Muscle layer of colon (tissue), 2 donors: ENCODE results near the gene CKAP2L.

Source experiments
- H3K27ac ChIP-seq: one replicate; pipeline ENCODE4 v1.7.0; 2013; ENCODE audit warnings: low read depth, mild to moderate bottlenecking, low read length, moderate library complexity
- H3K27me3 ChIP-seq, 2 donors: one replicate each; pipeline ENCODE4 v1.7.0; 2013; ENCODE audit warnings: low read length in 2 of 2, mild to moderate bottlenecking in 2 of 2; ENCODE audit not compliant: insufficient read depth in 2 of 2, control insufficient read depth in 1 of 2
- H3K36me3 ChIP-seq: one replicate; pipeline ENCODE4 v1.7.0; 2013; ENCODE audit warnings: mild to moderate bottlenecking, low read length; ENCODE audit not compliant: insufficient read depth
- H3K4me1 ChIP-seq: one replicate; pipeline ENCODE4 v1.7.0; 2013; ENCODE audit warnings: mild to moderate bottlenecking, low read length; ENCODE audit not compliant: insufficient read depth
- H3K4me3 ChIP-seq, 2 donors: one replicate each; pipeline ENCODE4 v1.7.0; 2013; ENCODE audit warnings: low read length in 2 of 2, low read depth in 1 of 2, mild to moderate bottlenecking in 1 of 2, moderate library complexity in 1 of 2
- H3K9ac ChIP-seq: one replicate; pipeline ENCODE4 v1.7.0; 2013; ENCODE audit warnings: low read length
- H3K9me3 ChIP-seq: one replicate; pipeline ENCODE4 v1.7.0; 2013; ENCODE audit warnings: mild to moderate bottlenecking, low read length
- donor health status: abdominal sarcoma.
- donor health status: Adenocarcinoma of cecum.

Gene CKAP2L

DNA sequence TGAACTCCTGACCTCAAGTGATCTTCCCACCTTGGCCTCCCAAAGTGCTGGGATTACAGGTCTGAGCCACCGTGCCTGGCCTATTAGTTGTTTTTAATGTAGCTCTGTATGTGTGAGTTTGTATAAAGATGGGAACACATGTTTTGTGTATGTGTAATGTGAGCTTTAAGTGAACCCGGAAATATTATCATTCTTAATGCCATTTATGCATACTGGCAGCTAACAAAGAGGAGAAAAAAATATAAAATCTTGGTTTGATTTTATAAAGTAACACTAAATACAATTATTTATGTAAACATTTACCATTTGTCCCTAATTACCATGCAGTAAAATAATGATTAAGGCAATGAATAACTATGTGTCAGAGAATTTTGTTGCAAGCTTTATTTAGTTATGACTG lies 9.1 kb upstream of the CKAP2L start:
- H3K4me3 ChIP-seq, result no peak overlapping the region
- no peak overlapping the region for H3K9ac ChIP-seq
- no peaks in the 10 kb centered on the region for H3K4me1 ChIP-seq
- H3K9me3 ChIP-seq, result no peaks in the 10 kb centered on the region
- no peaks in the 10 kb centered on the region for H3K36me3 ChIP-seq
- no peaks in the 10 kb centered on the region for H3K27me3 ChIP-seq
- H3K27ac ChIP-seq, result no peak overlapping the region

DNA sequence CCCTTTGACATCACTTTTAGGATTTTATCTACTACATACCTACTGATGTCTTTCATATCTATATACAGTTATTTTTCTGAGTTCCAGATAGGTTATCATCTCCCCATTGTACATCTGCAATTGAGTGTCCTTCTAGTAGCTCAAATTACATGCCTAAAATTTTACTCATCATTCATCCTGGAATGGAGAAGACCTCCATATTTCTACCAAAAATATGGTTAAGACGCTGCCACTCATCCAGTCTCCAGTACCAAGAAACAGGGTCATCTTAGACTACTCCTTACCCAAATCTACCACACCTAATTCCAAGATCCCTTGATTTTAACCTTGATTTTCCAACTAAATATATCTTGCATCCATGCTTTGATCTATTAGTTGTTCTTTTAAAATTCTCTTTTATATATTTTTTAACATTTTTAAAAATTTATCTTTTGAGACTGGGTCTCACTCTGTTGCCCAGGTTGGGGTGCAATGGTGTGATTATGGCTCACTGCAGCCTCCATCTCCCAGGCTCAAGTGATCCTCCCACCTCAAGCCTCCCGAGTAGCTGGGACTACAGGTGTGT lies 8.6 kb upstream of the CKAP2L start:
- Histone ChIP-seq H3K27me3 (no peaks in the 10 kb centered on the region), H3K27ac (no peak overlapping the region), H3K4me3 (no peak overlapping the region), H3K9ac (no peak overlapping the region), H3K4me1 (no peaks in the 10 kb centered on the region), H3K9me3 (no peaks in the 10 kb centered on the region), H3K36me3 (no peaks in the 10 kb centered on the region)

DNA sequence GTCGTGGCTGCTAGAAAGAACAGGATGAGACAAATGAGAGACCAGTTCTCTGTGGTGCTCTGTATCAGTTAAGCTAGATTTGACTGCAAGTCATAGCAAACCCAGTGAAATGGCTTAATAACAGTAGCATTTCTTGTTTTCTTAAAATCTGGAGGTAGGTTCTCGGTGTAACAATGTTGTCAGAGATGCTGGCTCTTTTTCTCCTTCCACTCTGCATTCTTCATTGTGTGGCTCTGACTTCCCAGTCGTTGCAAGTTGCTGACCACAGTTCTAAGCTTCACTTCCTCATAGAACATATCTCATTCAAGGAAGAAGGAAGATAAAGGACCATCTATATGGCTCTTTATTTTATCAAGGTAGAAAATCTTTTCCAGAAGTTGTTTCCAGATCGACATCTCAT lies 7.9 kb upstream of the CKAP2L start:
- Histone ChIP-seq H3K4me3 (no peak overlapping the region), H3K4me1 (no peaks in the 10 kb centered on the region), H3K9ac (no peak overlapping the region), H3K9me3 (no peaks in the 10 kb centered on the region), H3K27me3 (no peaks in the 10 kb centered on the region), H3K36me3 (no peaks in the 10 kb centered on the region), H3K27ac (no peak overlapping the region)

- no peaks in the 10 kb centered on the region for H3K27me3 ChIP-seq
- no peak overlapping the region for H3K9ac ChIP-seq
- H3K4me3 ChIP-seq, result peak overlapping the region in 1 of 2 donors; percentile 6
- H3K27ac ChIP-seq, result no peak overlapping the region
- H3K9me3 ChIP-seq, result no peaks in the 10 kb centered on the region
- peaks cover 7% of the 10 kb centered on the region for H3K4me1 ChIP-seq
- no peaks in the 10 kb centered on the region for H3K36me3 ChIP-seq
Measured at GRCh38 chr2:112768432-112768831, 4.0 kb upstream of the CKAP2L start.

DNA sequence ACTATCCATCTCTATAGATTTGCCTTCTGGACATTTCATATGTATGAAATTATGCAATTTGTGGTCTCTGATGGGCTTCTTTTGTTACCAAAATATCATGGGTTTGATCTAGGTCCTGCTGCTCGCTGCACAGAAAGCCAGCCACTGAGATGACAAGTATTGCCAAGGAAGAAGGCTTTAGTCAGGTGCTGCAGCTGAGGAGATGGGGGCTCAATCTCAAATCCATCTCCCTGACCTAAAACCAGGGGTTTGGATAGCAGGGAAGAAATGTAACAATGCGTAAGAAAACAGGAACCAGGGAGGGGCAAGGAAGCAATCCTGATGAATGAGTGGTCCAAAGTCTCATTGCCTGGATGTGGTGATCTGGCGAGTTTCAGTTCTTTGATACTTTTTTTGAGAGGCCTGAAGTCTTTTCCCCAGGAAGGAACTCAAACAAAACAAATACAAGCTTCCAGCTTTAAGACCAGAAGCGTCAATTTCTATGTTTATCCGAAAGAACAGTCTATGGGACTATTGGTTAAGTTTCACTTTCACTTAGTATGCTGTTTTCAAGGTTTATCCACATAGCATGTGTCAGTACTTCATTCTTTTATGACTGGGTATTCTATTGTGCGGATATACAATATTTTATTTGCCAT lies 3.4 kb upstream of the CKAP2L start:
- H3K9me3 ChIP-seq, result no peaks in the 10 kb centered on the region
- H3K9ac ChIP-seq, result no peak overlapping the region
- H3K4me3 ChIP-seq, result peak overlapping the region in 1 of 2 donors; percentile 6
- peak overlapping the region; percentile 24 for H3K27ac ChIP-seq
- no peaks in the 10 kb centered on the region for H3K27me3 ChIP-seq
- H3K4me1 ChIP-seq, result peaks cover 7% of the 10 kb centered on the region
- no peaks in the 10 kb centered on the region for H3K36me3 ChIP-seq

DNA sequence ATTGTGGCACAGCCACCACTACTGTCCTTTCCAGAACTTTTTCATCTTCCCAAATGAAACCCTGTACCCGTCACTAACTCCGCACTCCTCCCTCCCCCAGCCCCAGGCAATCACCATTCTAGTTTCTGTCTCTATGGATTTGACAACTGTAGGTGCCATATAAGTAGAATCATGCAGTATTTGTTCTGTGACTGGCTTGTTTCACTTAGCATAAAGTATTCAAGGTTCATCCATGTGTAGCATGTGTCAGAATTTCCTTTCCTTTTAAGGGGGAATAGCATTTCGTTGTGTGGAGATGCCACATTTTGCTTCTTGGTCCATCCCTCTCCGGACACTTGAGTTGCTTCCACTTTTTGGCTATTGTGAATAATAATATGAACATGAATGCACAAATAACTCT lies 842 bp upstream of the CKAP2L start:
- no peak overlapping the region for H3K9ac ChIP-seq
- peak overlapping the region in 1 of 2 donors; percentile 74 for H3K4me3 ChIP-seq
- H3K4me1 ChIP-seq, result peaks cover 7% of the 10 kb centered on the region
- no peaks in the 10 kb centered on the region for H3K9me3 ChIP-seq
- no peaks in the 10 kb centered on the region for H3K27me3 ChIP-seq
- no peaks in the 10 kb centered on the region for H3K36me3 ChIP-seq
- H3K27ac ChIP-seq, result no peak overlapping the region

DNA sequence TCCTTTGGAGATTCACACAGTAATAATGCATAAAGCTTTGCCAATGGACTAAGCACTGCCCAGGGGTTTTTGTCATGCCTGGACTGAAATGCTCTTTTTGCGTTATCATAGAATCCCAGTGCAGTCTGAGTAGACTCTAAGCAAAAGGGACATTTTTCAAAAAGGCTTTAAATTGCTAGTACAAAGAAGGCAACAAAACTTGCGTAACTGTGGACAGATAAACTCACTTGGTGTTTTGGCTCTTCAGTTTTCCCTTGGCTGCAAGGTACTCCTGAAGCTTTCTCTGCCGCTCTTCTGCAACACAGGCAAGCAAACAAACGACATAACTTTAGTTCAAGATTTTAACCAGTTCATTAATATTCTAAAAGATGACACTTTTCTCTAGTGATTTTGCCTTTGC lies 2.1 kb downstream of the CKAP2L start:
- no peak overlapping the region for H3K9ac ChIP-seq
- peaks cover 14% of the 10 kb centered on the region for H3K4me1 ChIP-seq
- no peaks in the 10 kb centered on the region for H3K36me3 ChIP-seq
- H3K27me3 ChIP-seq, result no peaks in the 10 kb centered on the region
- no peaks in the 10 kb centered on the region for H3K9me3 ChIP-seq
- H3K4me3 ChIP-seq, result no peak overlapping the region
- no peak overlapping the region for H3K27ac ChIP-seq

- Histone ChIP-seq H3K4me3 (no peak overlapping the region), H3K4me1 (peaks cover 18% of the 10 kb centered on the region), H3K27ac (no peak overlapping the region), H3K9me3 (no peaks in the 10 kb centered on the region), H3K27me3 (no peaks in the 10 kb centered on the region), H3K9ac (no peak overlapping the region), H3K36me3 (no peaks in the 10 kb centered on the region)
Measured at GRCh38 chr2:112760149-112760548, 4.3 kb downstream of the CKAP2L start.

GRCh38 chr2:112758711-112759110 lies 5.7 kb downstream of the CKAP2L start:
- Histone ChIP-seq H3K36me3 (no peaks in the 10 kb centered on the region), H3K9ac (no peak overlapping the region), H3K27ac (no peak overlapping the region), H3K27me3 (no peaks in the 10 kb centered on the region), H3K4me1 (peaks cover 15% of the 10 kb centered on the region), H3K9me3 (no peaks in the 10 kb centered on the region), H3K4me3 (no peak overlapping the region)

DNA sequence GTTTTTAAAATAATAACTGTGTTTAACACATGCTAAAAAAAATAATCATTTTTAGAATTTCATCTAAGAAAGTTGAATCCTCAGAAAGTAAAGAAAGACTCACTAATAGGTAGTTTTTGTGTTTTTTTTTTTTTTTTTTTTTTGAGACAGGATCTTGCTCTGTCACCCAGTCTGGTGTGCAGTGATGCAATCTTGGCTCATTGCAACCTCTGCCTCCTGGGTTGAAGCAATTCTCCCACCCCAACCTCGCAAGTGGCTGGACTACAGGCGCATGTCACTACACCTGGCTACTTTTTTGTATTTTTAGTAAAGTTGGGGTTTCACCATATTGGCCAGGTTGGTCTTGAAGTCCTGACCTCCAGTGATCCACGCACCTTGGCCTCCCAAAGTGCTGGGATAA lies 7.1 kb downstream of the CKAP2L start:
- Histone ChIP-seq H3K27ac (no peak overlapping the region), H3K36me3 (no peaks in the 10 kb centered on the region), H3K4me3 (no peak overlapping the region), H3K4me1 (peaks cover 21% of the 10 kb centered on the region), H3K9me3 (no peaks in the 10 kb centered on the region), H3K27me3 (no peaks in the 10 kb centered on the region), H3K9ac (no peak overlapping the region)

GRCh38 chr2:112756207-112756606 lies 8.2 kb downstream of the CKAP2L start:
- no peak overlapping the region for H3K9ac ChIP-seq
- peaks cover 21% of the 10 kb centered on the region for H3K4me1 ChIP-seq
- H3K36me3 ChIP-seq, result no peaks in the 10 kb centered on the region
- no peak overlapping the region for H3K27ac ChIP-seq
- H3K27me3 ChIP-seq, result no peaks in the 10 kb centered on the region
- no peak overlapping the region for H3K4me3 ChIP-seq
- no peaks in the 10 kb centered on the region for H3K9me3 ChIP-seq

DNA sequence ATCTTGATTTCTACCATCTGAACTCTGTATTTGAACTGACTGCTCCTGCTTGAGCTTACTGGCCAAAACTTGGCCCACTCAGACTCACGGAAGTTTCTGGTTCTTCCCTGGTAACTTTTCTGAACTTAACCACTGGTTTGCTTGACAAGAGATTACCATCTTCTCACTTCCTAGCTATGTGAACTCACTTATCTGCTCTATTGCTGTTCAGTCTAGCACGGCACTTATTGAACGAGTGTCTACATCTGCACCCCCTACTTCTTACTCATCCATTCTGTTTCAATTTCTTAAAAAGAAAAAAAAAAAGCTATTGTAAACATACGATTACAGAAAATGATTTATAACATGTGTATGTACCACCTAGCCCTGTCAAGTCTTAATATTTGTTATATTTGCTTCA lies 9.0 kb downstream of the CKAP2L start:
- Histone ChIP-seq H3K9me3 (no peaks in the 10 kb centered on the region), H3K4me1 (peaks cover 22% of the 10 kb centered on the region), H3K4me3 (no peak overlapping the region), H3K27me3 (no peaks in the 10 kb centered on the region), H3K9ac (no peak overlapping the region), H3K27ac (no peak overlapping the region), H3K36me3 (no peaks in the 10 kb centered on the region)
